ENCODE data around the gene ZNF467.
A peak's percentile ranks its signal among the peaks of the same experiment; 100 is the strongest.

The ZNF467 gene

DNA sequence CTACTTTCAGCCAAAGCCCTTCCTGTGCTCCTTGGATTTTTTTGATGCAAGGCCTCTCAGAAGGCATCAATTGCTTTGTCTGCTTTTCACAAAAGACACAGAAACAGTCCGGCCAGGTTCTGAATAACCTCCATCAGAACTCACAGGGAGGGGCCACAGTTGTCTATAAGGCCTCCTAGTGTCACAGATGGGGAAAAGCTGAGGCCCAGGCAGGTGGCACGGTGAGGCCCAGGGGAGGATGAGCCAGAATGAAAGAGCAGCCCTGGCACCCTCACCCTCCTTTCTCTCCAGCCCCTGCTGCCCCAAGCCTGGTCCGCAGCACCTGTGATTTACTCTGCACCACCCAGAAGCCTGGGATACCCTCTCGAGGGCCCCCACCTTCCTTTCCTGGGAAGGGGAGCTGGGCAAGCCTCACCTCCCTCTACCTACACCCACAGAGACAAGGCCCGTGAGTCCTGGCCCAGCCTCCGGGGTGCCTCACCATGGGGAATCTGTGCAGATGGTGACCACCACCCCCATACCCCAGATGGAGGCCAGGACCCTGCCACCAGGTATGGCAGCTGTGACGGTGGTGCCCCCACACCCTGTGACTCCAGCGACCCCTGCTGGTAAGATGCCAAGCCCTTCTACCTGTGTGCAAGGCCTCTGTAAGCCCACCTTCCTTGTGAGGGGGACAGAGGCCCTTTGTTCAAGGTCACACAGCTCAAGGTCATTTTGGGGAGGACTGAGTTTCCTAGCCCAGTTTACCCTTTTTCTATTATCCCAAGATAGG is 26.2 kb upstream of the ZNF467 start:
- Mint-ChIP-seq H3K4me1 (ENCODE audit: low read depth) (no peaks in the 10 kb centered on the region), H3K4me3 (no peak overlapping the region), H3K27me3 (peaks cover 2% of the 10 kb centered on the region), H3K27ac (no peak overlapping the region), H3K36me3 (ENCODE audit: low read depth) (no peaks in the 10 kb centered on the region), H3K9me3 (no peaks in the 10 kb centered on the region)
- intact Hi-C loops (cut with micrococcal nuclease), result no loop called here

DNA sequence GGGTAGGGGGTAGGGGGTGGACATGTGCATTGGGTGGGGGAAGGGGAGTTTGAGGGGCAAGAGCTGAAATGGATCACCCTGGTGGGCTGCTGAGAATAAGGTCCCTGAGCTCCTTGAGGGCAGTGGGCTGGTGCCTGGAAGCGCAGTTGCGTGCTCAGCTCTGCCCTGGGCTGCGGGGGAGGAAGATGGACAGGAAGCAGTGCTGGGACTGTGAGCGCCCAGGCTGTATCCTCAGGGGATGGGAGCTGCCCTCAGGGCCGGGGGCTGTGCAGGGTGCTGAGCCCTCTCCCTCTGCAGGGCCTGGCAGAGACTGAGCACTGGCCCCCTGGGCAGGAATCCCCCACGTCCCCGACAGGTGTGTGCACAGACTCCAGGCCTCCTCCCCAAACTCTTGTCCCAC is 24.4 kb upstream of the ZNF467 start:
- Mint-ChIP-seq H3K36me3 (ENCODE audit: low read depth) (no peaks in the 10 kb centered on the region), H3K27ac (no peak overlapping the region), H3K27me3 (peaks cover 10% of the 10 kb centered on the region), H3K4me3 (no peak overlapping the region), H3K9me3 (no peaks in the 10 kb centered on the region), H3K4me1 (ENCODE audit: low read depth) (no peaks in the 10 kb centered on the region)
- intact Hi-C loops (cut with micrococcal nuclease), result no loop called here

DNA sequence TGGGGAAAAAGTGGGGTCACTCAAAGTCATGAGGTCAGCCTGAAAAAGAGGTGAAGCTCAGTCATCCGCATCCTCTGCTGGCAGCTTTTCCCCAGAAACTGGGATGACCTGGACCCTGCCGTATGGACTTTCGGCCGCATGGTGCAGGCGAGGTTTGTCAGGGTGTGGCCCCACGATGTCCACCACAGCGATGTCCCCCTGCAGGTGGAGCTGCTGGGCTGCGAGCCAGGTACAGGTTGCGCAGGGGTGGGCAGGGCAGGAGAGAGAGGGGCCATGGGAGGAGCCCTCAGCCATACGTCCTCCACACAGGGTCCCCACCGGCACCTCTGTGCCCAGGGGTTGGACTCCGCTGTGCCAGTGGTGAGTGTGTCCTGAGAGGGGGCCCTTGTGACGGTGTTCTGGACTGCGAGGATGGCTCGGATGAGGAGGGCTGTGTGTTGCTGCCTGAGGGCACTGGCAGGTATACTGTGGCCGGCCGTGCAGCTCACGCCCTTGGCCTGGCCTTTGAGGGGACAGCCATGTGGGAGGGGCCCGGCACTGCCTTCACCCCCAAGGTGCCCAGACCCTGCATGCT is 23.0 kb upstream of the ZNF467 start:
- intact Hi-C loops (cut with micrococcal nuclease), result no loop called here
- Mint-ChIP-seq H3K27ac (no peak overlapping the region), H3K9me3 (no peaks in the 10 kb centered on the region), H3K4me3 (no peak overlapping the region), H3K27me3 (peaks cover 17% of the 10 kb centered on the region), H3K4me1 (ENCODE audit: low read depth) (no peaks in the 10 kb centered on the region), H3K36me3 (ENCODE audit: low read depth) (no peaks in the 10 kb centered on the region)

DNA sequence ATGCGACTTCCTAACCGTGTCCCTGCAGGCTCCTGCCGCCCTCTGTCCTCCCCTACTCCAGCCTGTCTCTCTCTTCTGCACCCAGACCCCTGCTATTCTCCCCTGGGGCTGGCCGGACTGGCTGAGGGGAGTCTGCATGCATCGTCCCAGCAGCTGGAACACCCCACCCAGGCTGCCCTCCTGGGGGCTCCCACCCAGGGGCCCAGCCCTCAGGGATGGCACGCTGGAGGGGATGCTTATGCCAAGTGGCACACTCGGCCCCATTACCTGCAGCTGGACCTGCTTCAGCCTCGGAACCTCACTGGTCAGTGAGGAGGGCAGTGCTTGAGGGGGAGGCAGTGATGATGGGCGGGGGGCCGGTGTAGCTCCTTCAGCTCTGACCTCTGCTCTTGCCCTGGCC is 21.7 kb upstream of the ZNF467 start:
- no peak overlapping the region for H3K27ac Mint-ChIP-seq
- intact Hi-C loops (cut with micrococcal nuclease), result no loop called here
- H3K4me3 Mint-ChIP-seq, result no peak overlapping the region
- H3K9me3 Mint-ChIP-seq, result no peaks in the 10 kb centered on the region
- H3K36me3 Mint-ChIP-seq (ENCODE audit: low read depth), result no peaks in the 10 kb centered on the region
- H3K27me3 Mint-ChIP-seq, result peaks cover 27% of the 10 kb centered on the region
- H3K4me1 Mint-ChIP-seq (ENCODE audit: low read depth), result peaks cover under 1% of the 10 kb centered on the region

DNA sequence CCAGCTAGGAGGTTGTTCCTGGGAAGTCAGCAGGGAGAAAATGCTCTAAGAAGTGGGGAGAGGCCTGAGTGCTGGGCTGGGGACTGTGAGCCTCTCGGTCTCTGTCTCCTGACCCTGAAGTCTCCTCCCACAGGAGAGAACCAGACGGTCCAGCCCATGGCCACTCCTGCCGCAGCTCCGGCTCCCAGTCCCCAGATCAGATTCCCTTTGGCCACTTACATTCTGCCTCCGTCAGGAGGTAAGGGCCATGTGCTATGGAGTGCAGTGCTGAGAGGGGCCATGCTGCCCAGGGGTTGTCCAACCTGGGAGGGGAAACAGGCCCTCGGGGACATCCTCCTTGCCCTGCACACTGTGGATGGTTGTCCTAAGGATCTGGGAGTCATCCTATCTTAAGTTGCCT is 21.3 kb upstream of the ZNF467 start:
- intact Hi-C loops (cut with micrococcal nuclease), result no loop called here
- H3K27ac Mint-ChIP-seq, result no peak overlapping the region
- no peak overlapping the region for H3K4me3 Mint-ChIP-seq
- H3K4me1 Mint-ChIP-seq (ENCODE audit: low read depth), result peaks cover 5% of the 10 kb centered on the region
- no peaks in the 10 kb centered on the region for H3K9me3 Mint-ChIP-seq
- H3K27me3 Mint-ChIP-seq, result peaks cover 31% of the 10 kb centered on the region
- no peaks in the 10 kb centered on the region for H3K36me3 Mint-ChIP-seq (ENCODE audit: low read depth)

DNA sequence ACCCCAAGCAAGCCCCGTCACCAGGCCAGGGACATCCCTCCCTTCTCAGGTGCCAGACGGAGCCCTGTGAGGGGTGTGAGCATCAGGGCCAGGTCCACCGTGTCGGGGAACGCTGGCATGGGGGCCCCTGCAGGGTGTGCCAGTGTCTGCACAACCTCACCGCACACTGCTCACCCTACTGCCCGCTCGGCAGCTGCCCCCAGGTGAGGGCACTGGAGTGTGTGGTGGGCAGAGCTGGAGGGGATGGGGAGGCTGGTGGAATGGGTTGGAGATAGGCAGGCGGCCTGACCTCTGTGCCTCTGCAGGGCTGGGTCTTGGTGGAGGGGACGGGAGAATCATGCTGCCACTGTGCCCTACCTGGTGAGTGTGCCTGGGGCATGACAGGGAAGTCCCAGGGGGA is 19.9 kb upstream of the ZNF467 start:
- H3K27ac Mint-ChIP-seq, result no peak overlapping the region
- H3K4me1 Mint-ChIP-seq (ENCODE audit: low read depth), result peaks cover 6% of the 10 kb centered on the region
- H3K36me3 Mint-ChIP-seq (ENCODE audit: low read depth), result no peaks in the 10 kb centered on the region
- intact Hi-C loops (cut with micrococcal nuclease), result no loop called here
- H3K27me3 Mint-ChIP-seq, result peaks cover 45% of the 10 kb centered on the region
- no peak overlapping the region for H3K4me3 Mint-ChIP-seq
- H3K9me3 Mint-ChIP-seq, result no peaks in the 10 kb centered on the region

DNA sequence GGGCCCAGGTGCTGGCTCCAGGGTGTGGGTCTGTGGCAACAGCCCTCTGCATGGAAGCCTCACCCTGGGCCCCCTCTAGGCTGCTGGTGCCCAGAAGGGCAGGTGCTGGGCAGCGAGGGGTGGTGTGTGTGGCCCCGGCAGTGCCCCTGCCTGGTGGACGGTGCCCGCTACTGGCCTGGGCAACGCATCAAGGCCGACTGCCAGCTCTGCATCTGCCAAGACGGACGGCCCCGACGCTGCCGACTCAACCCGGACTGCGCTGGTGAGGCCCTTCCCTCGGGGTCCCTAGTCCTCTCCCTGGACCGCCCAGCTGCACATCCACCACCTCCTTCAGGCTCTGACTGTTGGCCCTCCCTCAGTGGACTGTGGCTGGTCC is 18.8 kb upstream of the ZNF467 start:
- Mint-ChIP-seq H3K4me3 (no peak overlapping the region), H3K27me3 (peaks cover 54% of the 10 kb centered on the region), H3K4me1 (ENCODE audit: low read depth) (peaks cover 6% of the 10 kb centered on the region), H3K36me3 (ENCODE audit: low read depth) (no peaks in the 10 kb centered on the region), H3K9me3 (no peaks in the 10 kb centered on the region), H3K27ac (no peak overlapping the region)
- intact Hi-C loops (cut with micrococcal nuclease), result no loop called here

DNA sequence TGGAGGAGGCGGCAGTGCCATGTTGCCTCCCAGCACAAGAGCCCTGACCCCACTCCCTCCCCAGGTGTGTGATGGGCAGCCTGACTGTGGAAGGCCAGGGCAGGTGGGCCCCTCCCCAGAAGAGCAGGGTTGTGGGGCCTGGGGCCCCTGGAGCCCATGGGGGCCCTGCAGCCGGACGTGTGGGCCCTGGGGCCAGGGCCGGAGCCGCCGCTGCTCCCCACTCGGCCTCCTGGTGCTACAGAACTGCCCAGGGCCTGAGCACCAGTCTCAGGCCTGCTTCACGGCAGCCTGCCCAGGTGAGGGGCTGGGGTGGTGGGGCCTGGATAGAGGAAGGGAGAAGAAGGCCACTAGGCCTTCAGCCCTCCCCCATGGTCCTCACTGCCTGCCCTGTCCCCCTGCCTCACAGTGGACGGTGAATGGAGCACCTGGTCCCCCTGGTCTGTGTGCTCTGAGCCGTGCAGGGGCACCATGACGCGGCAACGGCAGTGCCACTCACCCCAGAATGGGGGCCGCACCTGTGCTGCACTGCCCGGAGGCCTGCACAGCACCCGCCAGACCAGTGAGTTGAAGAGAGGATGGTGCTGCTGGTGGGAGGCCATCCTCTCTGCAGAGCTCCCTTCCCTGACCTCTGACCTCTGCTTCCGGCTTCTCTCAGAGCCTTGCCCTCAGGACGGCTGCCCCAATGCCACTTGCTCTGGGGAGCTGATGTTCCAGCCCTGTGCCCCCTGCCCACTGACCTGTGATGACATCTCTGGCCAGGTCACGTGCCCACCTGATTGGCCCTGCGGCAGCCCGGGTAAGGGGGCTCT is 18.2 kb upstream of the ZNF467 start:
- Mint-ChIP-seq H3K27ac (no peak overlapping the region), H3K36me3 (ENCODE audit: low read depth) (no peaks in the 10 kb centered on the region), H3K4me1 (ENCODE audit: low read depth) (peaks cover 6% of the 10 kb centered on the region), H3K27me3 (peaks cover 56% of the 10 kb centered on the region), H3K4me3 (no peak overlapping the region), H3K9me3 (no peaks in the 10 kb centered on the region)
- intact Hi-C loops (cut with micrococcal nuclease), result no loop called here

DNA sequence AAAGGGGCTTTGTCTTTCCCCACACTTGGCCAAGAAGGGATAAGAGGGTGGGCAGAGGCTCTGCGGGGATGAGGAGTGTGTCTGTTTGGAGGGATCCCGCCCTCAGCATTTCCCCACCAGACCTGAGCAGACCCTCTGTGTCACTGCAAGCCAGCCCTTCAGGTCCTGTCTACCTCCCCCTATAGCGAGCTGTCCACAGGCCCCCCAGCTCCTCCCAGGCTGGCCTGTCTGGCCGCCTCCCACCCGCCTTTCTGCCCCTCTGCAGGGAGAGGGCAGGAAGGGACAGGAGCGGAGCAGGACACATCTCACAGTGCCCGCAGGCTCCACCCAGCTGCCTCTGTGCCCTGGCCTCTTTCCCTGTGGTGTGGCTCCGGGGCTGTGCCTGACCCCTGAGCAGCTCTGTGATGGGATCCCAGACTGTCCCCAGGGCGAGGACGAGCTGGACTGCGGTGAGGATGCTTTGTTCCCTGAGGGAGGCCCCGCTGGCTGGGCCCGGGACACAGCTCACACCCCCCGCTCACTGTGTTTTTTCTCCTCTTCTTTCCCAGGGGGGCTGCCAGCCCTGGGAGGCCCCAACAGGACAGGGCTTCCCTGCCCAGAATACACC is 17.5 kb upstream of the ZNF467 start:
- Mint-ChIP-seq H3K9me3 (no peaks in the 10 kb centered on the region), H3K4me1 (ENCODE audit: low read depth) (peaks cover 6% of the 10 kb centered on the region), H3K27ac (no peak overlapping the region), H3K36me3 (ENCODE audit: low read depth) (no peaks in the 10 kb centered on the region), H3K4me3 (no peak overlapping the region), H3K27me3 (peaks cover 61% of the 10 kb centered on the region)
- intact Hi-C loops (cut with micrococcal nuclease), result loop anchor here (1.0 kb wide), 1 partner anchor 129 kb away; no protein-coding TSS in a partner anchor

DNA sequence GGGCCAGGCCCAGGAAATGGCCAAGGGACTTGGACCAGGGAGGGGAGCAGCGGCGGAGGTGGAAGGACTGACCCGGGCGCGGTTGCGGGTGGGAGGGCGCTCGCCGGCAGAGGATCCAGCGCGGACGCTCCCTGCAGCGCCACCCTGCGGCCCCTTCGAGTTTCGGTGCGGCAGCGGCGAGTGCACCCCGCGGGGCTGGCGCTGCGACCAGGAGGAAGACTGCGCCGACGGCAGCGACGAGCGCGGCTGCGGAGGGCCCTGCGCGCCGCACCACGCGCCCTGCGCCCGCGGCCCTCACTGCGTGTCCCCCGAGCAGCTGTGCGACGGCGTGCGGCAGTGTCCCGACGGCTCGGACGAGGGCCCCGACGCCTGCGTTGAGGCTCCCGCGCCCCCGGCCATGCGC is 16.8 kb upstream of the ZNF467 start:
- intact Hi-C loops (cut with micrococcal nuclease), result loop anchor here (1.0 kb wide), 1 partner anchor 128 kb away; no protein-coding TSS in a partner anchor
- peaks cover 6% of the 10 kb centered on the region for H3K4me1 Mint-ChIP-seq (ENCODE audit: low read depth)
- H3K27me3 Mint-ChIP-seq, result peaks cover 61% of the 10 kb centered on the region
- H3K9me3 Mint-ChIP-seq, result no peaks in the 10 kb centered on the region
- H3K36me3 Mint-ChIP-seq (ENCODE audit: low read depth), result no peaks in the 10 kb centered on the region
- H3K27ac Mint-ChIP-seq, result no peak overlapping the region
- peak overlapping the region; percentile 33 for H3K4me3 Mint-ChIP-seq

DNA sequence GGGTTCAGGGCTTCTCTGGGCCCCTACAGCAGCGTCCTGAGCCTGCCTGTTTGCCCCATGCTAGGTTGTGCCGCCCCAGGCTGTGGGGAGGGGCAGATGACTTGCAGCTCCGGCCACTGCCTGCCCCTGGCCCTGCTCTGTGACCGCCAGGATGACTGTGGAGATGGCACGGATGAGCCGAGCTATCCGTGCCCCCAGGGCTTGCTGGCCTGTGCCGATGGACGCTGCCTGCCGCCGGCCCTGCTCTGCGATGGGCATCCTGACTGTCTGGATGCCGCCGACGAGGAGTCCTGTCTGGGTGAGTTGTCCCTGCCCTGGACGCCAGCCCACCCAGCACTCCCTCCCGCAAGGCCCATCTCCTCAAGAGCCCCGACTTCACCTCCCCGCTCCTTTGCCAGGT is 15.7 kb upstream of the ZNF467 start:
- H3K36me3 Mint-ChIP-seq (ENCODE audit: low read depth), result no peaks in the 10 kb centered on the region
- no peak overlapping the region for H3K4me3 Mint-ChIP-seq
- H3K4me1 Mint-ChIP-seq (ENCODE audit: low read depth), result peaks cover 6% of the 10 kb centered on the region
- no peak overlapping the region for H3K27ac Mint-ChIP-seq
- intact Hi-C loops (cut with micrococcal nuclease), result no loop called here
- H3K27me3 Mint-ChIP-seq, result peaks cover 58% of the 10 kb centered on the region
- no peaks in the 10 kb centered on the region for H3K9me3 Mint-ChIP-seq

DNA sequence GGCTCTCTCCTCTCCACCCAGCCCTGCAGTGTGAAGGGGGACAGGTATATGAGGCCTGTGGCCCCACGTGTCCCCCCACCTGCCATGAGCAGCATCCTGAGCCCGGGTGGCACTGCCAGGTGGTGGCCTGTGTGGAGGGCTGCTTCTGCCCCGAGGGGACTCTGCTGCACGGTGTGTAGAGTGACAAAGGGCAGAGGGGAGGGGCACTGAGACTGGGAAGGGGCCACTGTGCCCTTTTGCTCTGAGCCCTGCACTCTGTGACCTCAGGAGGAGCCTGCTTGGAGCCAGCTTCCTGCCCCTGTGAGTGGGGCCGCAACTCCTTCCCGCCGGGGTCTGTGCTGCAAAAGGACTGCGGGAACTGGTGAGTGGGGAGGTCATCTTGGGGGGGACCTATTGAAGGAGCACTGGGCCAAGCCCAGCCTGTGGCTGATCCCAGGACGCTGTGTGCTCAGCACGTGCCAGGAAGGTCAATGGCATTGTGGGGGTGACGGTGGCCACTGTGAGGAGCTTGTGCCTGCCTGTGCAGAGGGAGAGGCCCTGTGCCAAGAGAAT is 15.0 kb upstream of the ZNF467 start:
- intact Hi-C loops (cut with micrococcal nuclease), result no loop called here
- Mint-ChIP-seq H3K27ac (no peak overlapping the region), H3K36me3 (ENCODE audit: low read depth) (no peaks in the 10 kb centered on the region), H3K4me1 (ENCODE audit: low read depth) (peaks cover 6% of the 10 kb centered on the region), H3K4me3 (no peak overlapping the region), H3K9me3 (no peaks in the 10 kb centered on the region), H3K27me3 (peaks cover 59% of the 10 kb centered on the region)

DNA sequence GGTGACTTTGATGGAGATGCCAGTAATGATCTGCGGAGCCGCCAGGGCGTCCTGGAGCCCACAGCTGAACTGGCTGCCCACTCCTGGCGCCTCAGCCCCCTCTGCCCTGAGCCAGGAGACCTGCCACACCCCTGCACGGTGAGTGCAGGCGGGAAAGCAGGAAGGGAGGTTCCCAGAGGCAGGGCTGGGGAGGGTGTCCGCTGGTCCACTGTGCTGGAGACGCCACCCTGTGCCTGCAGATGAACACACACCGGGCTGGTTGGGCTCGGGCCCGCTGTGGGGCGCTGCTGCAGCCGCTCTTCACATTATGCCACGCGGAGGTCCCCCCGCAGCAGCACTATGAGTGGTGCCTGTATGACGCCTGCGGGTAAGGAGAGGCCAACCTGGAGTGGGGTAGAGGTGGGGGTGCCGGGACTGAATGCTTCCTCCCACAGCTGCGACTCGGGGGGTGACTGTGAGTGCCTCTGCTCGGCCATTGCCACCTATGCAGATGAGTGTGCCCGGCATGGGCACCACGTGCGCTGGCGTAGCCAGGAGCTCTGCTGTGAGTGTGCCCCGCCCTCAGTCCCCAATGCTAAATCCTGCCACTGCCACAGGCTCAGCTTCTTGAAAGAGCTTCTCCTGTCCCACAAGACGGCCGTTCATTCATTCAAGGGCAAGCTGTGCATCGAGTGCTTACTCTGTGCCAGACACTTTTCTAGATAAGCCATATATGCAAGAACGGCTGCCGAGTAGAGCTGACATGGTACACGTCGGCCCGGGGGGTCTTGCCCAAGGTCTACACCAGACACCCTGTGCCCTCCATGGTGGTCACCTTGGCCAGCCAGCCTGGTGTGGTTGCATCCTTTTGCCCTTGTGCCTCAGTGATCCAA is 14.3 kb upstream of the ZNF467 start:
- H3K4me3 Mint-ChIP-seq, result no peak overlapping the region
- H3K27me3 Mint-ChIP-seq, result peaks cover 56% of the 10 kb centered on the region
- peaks cover 6% of the 10 kb centered on the region for H3K4me1 Mint-ChIP-seq (ENCODE audit: low read depth)
- intact Hi-C loops (cut with micrococcal nuclease), result no loop called here
- H3K36me3 Mint-ChIP-seq (ENCODE audit: low read depth), result no peaks in the 10 kb centered on the region
- no peak overlapping the region for H3K27ac Mint-ChIP-seq
- no peaks in the 10 kb centered on the region for H3K9me3 Mint-ChIP-seq
